Measurements from ENCODE around the gene CACFD1.

The CACFD1 gene

DNA sequence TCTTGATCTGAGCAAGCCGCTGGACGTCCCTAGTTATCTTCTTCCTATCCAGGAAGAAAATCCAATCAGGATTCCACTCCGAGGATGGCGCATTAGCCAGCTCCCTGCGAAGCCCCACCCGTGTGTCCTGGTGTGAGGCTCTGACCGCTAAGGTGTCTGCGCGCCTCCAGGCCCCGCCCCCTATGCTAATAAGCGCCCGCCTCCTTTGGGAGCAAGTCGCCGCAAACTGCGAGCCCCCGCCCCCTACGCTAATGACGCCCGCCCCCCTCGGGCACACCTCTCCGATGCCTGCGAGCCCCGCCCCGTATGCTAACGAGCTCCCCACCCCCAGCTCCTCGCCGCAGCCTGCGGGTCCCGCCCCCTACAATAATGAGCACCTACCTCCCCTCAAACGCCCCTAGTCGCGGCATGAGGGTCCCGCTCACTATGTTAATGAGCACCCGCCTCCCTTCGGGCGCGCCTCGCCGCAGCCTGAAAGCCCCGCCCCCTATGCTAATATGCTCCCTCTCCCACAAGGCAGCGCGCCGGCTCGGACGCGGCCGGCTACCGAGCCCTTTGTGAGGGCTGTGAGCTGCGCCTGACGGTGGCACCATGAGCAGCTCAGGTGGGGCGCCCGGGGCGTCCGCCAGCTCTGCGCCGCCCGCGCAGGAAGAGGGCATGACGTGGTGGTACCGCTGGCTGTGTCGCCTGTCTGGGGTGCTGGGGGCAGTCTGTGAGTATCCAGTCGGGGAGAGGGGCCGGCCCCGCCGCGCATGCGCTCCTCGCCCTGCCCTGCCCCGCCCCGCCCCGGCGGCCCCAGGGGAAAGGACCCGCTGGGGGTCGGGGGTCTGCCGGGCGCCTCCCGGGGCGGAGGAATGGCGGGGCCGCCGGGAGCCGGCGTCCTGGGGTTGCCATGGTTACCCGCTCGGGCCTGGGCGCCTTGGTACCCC, at the start of gene CACFD1:
Gene CACFD1, plus strand, starts transcription at position 503 of the 929 bp plus-strand sequence. Its CDS starts 89 bp downstream, at position 592.
- peak; percentile 94 for ATAC-seq (ENCODE audit: insufficient read depth, low read depth)
- Histone ChIP-seq H3K27me3 (ENCODE audit: insufficient read depth, low read length, poor library complexity) (no peaks in the 10 kb centered on the region), H3K9ac (ENCODE audit: low read depth, low read length) (peak within 1 kb of the TSS; percentile 62), H3K27ac (ENCODE audit: low read length) (peak within 1 kb of the TSS; percentile 69), H3K79me2 (ENCODE audit: insufficient read depth, low read length) (no peaks in the 10 kb centered on the region), H3K4me3 (ENCODE audit: low read depth in 1 of 2, low read length in 2 of 2) (peak within 1 kb of the TSS; percentile 31 to 74; a peak in 3 of 4 replicates), H3K36me3 (ENCODE audit: insufficient read depth, low read length) (no peaks in the 10 kb centered on the region), H4K20me1 (ENCODE audit: insufficient read depth, low read length) (0 out of 2 replicates have a peak, but pooled peaks cover 6% of the 10 kb centered on the region), H2AFZ (ENCODE audit: low read depth, low read length) (peak within 1 kb of the TSS; percentile 84), H3K4me1 (ENCODE audit: insufficient read depth, low read length) (peaks cover 21% of the 10 kb centered on the region), H3K4me2 (ENCODE audit: insufficient read depth, low read length) (peak within 1 kb of the TSS; percentile 94), H3K9me3 (ENCODE audit: insufficient read depth, low read length, severe bottlenecking) (no peaks in the 10 kb centered on the region)
- DNase-seq = peak; percentile 95
- no peak for TF ChIP-seq EZH2 (IDR thresholded peaks at IDR 0.05; ENCODE audit: borderline replicate concordance, low read depth, low read length, severe bottlenecking)
- TF ChIP-seq, protein P1, sequence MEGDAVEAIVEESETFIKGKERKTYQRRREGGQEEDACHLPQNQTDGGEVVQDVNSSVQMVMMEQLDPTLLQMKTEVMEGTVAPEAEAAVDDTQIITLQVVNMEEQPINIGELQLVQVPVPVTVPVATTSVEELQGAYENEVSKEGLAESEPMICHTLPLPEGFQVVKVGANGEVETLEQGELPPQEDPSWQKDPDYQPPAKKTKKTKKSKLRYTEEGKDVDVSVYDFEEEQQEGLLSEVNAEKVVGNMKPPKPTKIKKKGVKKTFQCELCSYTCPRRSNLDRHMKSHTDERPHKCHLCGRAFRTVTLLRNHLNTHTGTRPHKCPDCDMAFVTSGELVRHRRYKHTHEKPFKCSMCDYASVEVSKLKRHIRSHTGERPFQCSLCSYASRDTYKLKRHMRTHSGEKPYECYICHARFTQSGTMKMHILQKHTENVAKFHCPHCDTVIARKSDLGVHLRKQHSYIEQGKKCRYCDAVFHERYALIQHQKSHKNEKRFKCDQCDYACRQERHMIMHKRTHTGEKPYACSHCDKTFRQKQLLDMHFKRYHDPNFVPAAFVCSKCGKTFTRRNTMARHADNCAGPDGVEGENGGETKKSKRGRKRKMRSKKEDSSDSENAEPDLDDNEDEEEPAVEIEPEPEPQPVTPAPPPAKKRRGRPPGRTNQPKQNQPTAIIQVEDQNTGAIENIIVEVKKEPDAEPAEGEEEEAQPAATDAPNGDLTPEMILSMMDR (IDR thresholded peaks at IDR 0.05; ENCODE audit: borderline replicate concordance, extremely low read depth, low read length, poor library complexity, severe bottlenecking) = no peak

DNA sequence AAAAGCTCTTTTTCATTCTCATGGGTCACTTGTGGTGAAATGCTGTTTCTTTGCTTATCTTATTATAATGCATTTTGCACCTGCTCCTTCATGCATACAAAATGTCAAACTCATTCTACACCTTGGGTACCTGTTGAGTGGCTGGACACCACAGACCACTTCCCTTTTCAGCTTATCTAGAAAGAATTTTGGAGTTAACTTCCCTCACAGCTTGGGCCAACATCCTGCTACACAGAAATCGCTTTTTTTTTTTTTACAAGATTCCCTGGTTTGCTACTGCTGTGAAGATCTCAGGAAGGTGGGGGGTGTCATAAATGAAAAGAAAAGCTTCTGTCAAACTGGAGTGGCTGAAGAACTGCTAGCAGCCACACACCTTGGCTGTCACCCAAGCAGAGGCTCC, 44.6 kb upstream of the CACFD1 start:
- DNase-seq = no peak
- peaks cover 24% of the 10 kb centered on the region; the same call in 1 of the 2 replicates for H4K20me1 ChIP-seq (ENCODE audit: insufficient read depth, low read length)
- ATAC-seq (ENCODE audit: insufficient read depth, low read depth) = no peak
- H2AFZ ChIP-seq (ENCODE audit: low read depth, low read length) = no peak overlapping the region
- TF ChIP-seq, protein P1 (IDR thresholded peaks at IDR 0.05; ENCODE audit: borderline replicate concordance, extremely low read depth, low read length, poor library complexity, severe bottlenecking) = no peak
- no peak for TF ChIP-seq EZH2 (IDR thresholded peaks at IDR 0.05; ENCODE audit: borderline replicate concordance, low read depth, low read length, severe bottlenecking)
- no peaks in the 10 kb centered on the region for H3K27me3 ChIP-seq (ENCODE audit: insufficient read depth, low read length, poor library complexity)
- H3K4me1 ChIP-seq (ENCODE audit: insufficient read depth, low read length) = peaks cover 38% of the 10 kb centered on the region
- H3K36me3 ChIP-seq (ENCODE audit: insufficient read depth, low read length) = peaks cover 60% of the 10 kb centered on the region
- H3K9ac ChIP-seq (ENCODE audit: low read depth, low read length) = no peak overlapping the region
- no peaks in the 10 kb centered on the region for H3K9me3 ChIP-seq (ENCODE audit: insufficient read depth, low read length, severe bottlenecking)
- H3K4me2 ChIP-seq (ENCODE audit: insufficient read depth, low read length) = peak overlapping the region; percentile 93; the same call in 1 of the 2 replicates
- peaks cover 47% of the 10 kb centered on the region for H3K79me2 ChIP-seq (ENCODE audit: insufficient read depth, low read length)
- no peak overlapping the region for H3K27ac ChIP-seq (ENCODE audit: low read length)
- no peak overlapping the region; a peak in 1 of 4 replicates for H3K4me3 ChIP-seq (ENCODE audit: low read depth in 1 of 2, low read length in 2 of 2)

DNA sequence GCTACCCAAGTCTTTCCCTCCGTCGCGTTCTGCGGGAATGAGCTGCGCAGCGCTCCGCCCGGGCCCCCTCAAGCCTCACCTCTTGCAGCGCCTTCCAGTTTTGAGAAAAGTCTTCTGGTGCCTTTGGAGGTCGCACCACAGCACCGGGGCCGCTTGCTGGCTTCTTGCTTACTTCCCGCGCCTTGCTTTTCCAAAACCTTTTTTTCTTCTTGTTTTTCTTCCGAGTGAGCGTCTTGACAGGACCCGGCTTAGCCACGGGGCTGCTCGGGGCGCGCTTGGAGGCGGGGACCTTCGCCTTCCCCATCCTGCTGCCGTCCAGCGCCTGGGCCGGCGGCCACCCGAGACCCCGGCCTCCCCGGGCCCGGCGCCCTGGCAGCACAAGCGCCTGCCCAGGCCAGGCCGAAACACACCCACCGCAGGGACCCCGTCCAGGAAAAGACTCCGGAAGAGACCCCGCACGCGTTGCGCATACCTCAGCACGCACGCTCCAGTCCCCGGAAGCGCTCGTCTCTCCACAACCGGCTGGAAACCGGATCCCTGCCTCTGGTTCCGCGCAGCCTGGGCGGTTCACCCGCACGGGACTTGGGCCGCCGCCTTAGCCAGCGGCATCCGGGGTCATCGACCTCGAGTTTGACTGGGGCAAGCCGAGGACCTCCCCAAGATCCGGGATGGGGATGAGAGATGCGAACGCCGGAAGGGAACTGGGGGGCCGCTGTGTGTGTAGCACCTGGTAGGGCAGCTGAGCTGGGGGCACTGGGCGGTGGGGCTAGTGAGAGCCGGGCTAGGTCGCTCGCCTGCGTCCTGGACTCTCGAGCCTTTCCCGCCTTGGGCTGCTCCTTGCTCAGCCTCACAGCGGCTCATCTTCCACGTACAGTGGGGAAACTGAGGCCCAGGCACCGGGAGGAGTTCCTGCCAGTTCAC, 42.0 kb upstream of the CACFD1 start, which contains the start of gene REXO4:
Gene REXO4, minus strand, starts transcription at position 470 of the 921 bp plus-strand sequence. Its CDS starts 166 bp downstream, at position 304.
- DNase-seq (peak; percentile 89), ATAC-seq (ENCODE audit: insufficient read depth, low read depth) (peak; percentile 91)
- H3K9me3 ChIP-seq (ENCODE audit: insufficient read depth, low read length, severe bottlenecking) = no peaks in the 10 kb centered on the region
- peak within 1 kb of the TSS; percentile 96 for H3K27ac ChIP-seq (ENCODE audit: low read length)
- H3K4me3 ChIP-seq (ENCODE audit: low read depth in 1 of 2, low read length in 2 of 2) = peak within 1 kb of the TSS; percentile 81 to 94
- H3K36me3 ChIP-seq (ENCODE audit: insufficient read depth, low read length) = peaks cover 37% of the 10 kb centered on the region
- TF ChIP-seq, protein P1 (IDR thresholded peaks at IDR 0.05; ENCODE audit: borderline replicate concordance, extremely low read depth, low read length, poor library complexity, severe bottlenecking) = no peak
- H2AFZ ChIP-seq (ENCODE audit: low read depth, low read length) = peak within 1 kb of the TSS; percentile 96
- H3K79me2 ChIP-seq (ENCODE audit: insufficient read depth, low read length) = peaks cover 47% of the 10 kb centered on the region
- H3K9ac ChIP-seq (ENCODE audit: low read depth, low read length) = peak within 1 kb of the TSS; percentile 82
- peak within 1 kb of the TSS; percentile 93 for H3K4me2 ChIP-seq (ENCODE audit: insufficient read depth, low read length)
- H3K27me3 ChIP-seq (ENCODE audit: insufficient read depth, low read length, poor library complexity) = no peaks in the 10 kb centered on the region
- H3K4me1 ChIP-seq (ENCODE audit: insufficient read depth, low read length) = peaks cover 38% of the 10 kb centered on the region
- H4K20me1 ChIP-seq (ENCODE audit: insufficient read depth, low read length) = peaks cover 18% of the 10 kb centered on the region; the same call in 1 of the 2 replicates
